Progenitor cell of endocrine pancreas (in vitro differentiated cells): ENCODE results near the gene MTHFSD. TPM values are rescaled to one million over a fixed set of nuclear protein-coding genes. Genes with fewer than 3 reads are reported as not detected.

Source experiments
- DNase-seq: peaks from one replicate; pipeline ENCODE4 v3.0.0; 2021; ENCODE audit warnings: low spot score; ENCODE audit not compliant: unreplicated experiment
- H3K27ac Mint-ChIP-seq: 2 replicates; pipeline ENCODE4 v1.8.0; 2021; ENCODE audit warnings: mild to moderate bottlenecking, moderate library complexity, mixed read lengths
- H3K27me3 Mint-ChIP-seq: 2 replicates; pipeline ENCODE4 v1.8.0; 2021; ENCODE audit warnings: mixed read lengths
- H3K36me3 Mint-ChIP-seq: 2 replicates; pipeline ENCODE4 v1.8.0; 2022; ENCODE audit warnings: mixed read lengths; ENCODE audit not compliant: insufficient read depth
- H3K4me1 Mint-ChIP-seq: 2 replicates; pipeline ENCODE4 v1.8.0; 2021; ENCODE audit warnings: low read depth, mixed read lengths
- H3K4me3 Mint-ChIP-seq: 2 replicates; pipeline ENCODE4 v1.8.0; 2021; ENCODE audit warnings: low read depth, mild to moderate bottlenecking, moderate library complexity, mixed read lengths
- H3K9me3 Mint-ChIP-seq: 2 replicates; pipeline ENCODE4 v1.8.0; 2021; ENCODE audit warnings: low read depth, mixed read lengths
- CTCF ChIP-seq: fragments of 200-600 bp; sonication (generic); IDR thresholded peaks from one replicate; pipeline ENCODE4 v1.5.0; 2021; ENCODE audit warnings: antibody characterized with exemption, mild to moderate bottlenecking; ENCODE audit not compliant: unreplicated experiment
- total RNA-seq: library from RNA; stranded (reverse); gene quantifications from 2 replicates; pipeline ENCODE4 v1.2.1, GENCODE V29; 2021

The MTHFSD gene
- total RNA-seq, 1 donor from 2014 or later: 21.8 TPM

GRCh38 chr16:86497551-86498021 is 57.4 kb downstream of the MTHFSD start:
- H3K4me3 Mint-ChIP-seq: no peak overlapping the region
- no peak for TF ChIP-seq CTCF
- no peak overlapping the region for H3K27ac Mint-ChIP-seq
- DNase-seq: no peak
- H3K27me3 Mint-ChIP-seq: peaks cover 91% of the 10 kb centered on the region
- H3K4me1 Mint-ChIP-seq: peaks cover 6% of the 10 kb centered on the region
- H3K9me3 Mint-ChIP-seq: no peaks in the 10 kb centered on the region
- no peaks in the 10 kb centered on the region for H3K36me3 Mint-ChIP-seq

GRCh38 chr16:86496929-86497461 is 58.0 kb downstream of the MTHFSD start:
- Mint-ChIP-seq H3K9me3 (no peaks in the 10 kb centered on the region), H3K27me3 (peaks cover 91% of the 10 kb centered on the region), H3K27ac (no peak overlapping the region), H3K36me3 (no peaks in the 10 kb centered on the region), H3K4me3 (no peak overlapping the region), H3K4me1 (peaks cover 3% of the 10 kb centered on the region)
- DNase-seq: no peak
- TF ChIP-seq CTCF: no peak

GRCh38 chr16:86496262-86496928 is 58.6 kb downstream of the MTHFSD start:
- H3K4me1 Mint-ChIP-seq: peaks cover 3% of the 10 kb centered on the region
- DNase-seq: no peak
- H3K9me3 Mint-ChIP-seq: no peaks in the 10 kb centered on the region
- H3K27ac Mint-ChIP-seq: no peak overlapping the region
- peaks cover 91% of the 10 kb centered on the region for H3K27me3 Mint-ChIP-seq
- H3K36me3 Mint-ChIP-seq: no peaks in the 10 kb centered on the region
- TF ChIP-seq CTCF: no peak
- H3K4me3 Mint-ChIP-seq: no peak overlapping the region

- Mint-ChIP-seq H3K36me3 (no peaks in the 10 kb centered on the region), H3K9me3 (no peaks in the 10 kb centered on the region), H3K27ac (no peak overlapping the region), H3K4me1 (peaks cover 3% of the 10 kb centered on the region), H3K27me3 (peaks cover 91% of the 10 kb centered on the region), H3K4me3 (no peak overlapping the region)
- no peak for DNase-seq
- no peak for TF ChIP-seq CTCF
These were observed 59.2 kb downstream of the MTHFSD start for GRCh38 chr16:86495756-86496261.

DNA sequence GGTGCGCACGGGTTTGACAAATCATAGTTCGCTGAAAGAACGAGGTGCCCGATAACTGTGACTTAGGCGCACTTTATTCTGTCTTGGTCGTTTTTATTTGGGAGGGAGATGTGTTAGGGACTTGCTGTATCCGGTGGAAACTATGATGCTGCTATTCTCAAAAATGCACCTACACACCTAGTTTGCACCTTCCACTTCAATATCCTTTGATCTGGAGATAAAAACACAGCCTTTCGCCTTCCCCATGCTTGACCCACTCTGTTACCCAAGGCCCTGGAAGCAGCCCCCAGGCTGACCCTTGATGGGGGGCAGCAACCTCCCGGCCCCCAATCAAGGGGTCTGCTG is 59.7 kb downstream of the MTHFSD start:
- no peak for DNase-seq
- peaks cover 91% of the 10 kb centered on the region for H3K27me3 Mint-ChIP-seq
- H3K4me3 Mint-ChIP-seq: no peak overlapping the region
- TF ChIP-seq CTCF: no peak
- no peaks in the 10 kb centered on the region for H3K9me3 Mint-ChIP-seq
- H3K4me1 Mint-ChIP-seq: peaks cover 3% of the 10 kb centered on the region
- H3K36me3 Mint-ChIP-seq: no peaks in the 10 kb centered on the region
- no peak overlapping the region for H3K27ac Mint-ChIP-seq
